ENCODE measurements around the gene NAP1L2.
"Not testable (repeated sequence)": the region's sequence is repeated elsewhere in the genome, so short reads cannot be mapped to it uniquely, and the experiment has no call there.

Gene NAP1L2, protein sequence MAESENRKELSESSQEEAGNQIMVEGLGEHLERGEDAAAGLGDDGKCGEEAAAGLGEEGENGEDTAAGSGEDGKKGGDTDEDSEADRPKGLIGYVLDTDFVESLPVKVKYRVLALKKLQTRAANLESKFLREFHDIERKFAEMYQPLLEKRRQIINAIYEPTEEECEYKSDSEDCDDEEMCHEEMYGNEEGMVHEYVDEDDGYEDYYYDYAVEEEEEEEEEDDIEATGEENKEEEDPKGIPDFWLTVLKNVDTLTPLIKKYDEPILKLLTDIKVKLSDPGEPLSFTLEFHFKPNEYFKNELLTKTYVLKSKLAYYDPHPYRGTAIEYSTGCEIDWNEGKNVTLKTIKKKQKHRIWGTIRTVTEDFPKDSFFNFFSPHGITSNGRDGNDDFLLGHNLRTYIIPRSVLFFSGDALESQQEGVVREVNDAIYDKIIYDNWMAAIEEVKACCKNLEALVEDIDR

DNA sequence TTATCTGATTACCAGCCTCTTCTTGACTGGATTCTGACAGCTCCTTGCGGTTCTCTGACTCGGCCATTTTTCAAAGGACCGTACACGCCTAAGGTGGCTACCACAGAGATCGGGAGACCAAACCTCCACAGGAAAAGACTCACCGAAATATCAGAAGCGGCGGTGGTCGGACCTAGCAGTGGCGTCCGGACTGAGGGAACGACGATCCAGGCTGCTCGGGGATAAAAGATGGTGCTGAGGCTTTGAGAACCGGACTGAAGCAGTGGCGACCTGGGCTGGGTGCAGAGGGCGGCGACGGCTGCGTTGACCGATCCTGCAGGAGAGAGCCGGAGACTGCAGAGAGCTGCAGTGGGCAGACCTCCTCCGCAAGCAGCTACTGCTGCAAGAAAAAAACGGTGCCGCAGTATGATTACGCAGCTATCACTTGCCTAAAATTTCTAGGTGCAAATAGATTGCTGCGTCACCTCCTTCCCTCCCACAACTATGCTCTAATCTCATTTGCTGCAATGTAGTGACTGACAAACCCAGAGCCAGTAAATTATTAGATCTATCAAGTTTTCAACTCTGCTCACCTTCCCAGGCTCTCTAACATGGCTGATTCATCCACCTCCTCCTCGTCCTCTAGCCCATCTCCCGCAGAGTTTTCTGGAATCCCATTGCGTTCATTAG, at the start of gene NAP1L2:
Gene NAP1L2 (minus strand): TSS at position 426 of the 669 bp plus-strand sequence. CDS start 359 bp downstream, at position 67.
- peak; percentile 32 for DNase-seq

DNA sequence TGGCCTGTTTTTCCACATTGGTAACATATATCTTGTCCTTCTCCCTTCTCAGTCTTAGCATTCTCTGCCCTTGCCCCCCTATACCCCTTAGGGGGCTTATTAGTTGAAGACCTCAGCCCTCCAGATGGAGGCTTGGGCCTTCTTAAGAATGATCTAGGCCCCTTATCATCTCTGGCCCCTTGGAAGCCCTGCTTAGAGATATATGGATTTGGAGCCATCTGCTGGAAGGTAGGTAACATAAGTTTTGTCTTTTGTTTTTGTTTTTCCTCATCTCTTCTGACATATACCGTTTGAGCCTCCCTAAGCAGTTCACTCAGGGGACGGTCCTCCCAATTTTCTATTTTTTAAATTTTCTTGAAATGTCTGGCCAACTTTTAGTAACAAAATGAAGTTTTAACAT, 48.3 kb upstream of the NAP1L2 start:
- DNase-seq: no peak

DNA sequence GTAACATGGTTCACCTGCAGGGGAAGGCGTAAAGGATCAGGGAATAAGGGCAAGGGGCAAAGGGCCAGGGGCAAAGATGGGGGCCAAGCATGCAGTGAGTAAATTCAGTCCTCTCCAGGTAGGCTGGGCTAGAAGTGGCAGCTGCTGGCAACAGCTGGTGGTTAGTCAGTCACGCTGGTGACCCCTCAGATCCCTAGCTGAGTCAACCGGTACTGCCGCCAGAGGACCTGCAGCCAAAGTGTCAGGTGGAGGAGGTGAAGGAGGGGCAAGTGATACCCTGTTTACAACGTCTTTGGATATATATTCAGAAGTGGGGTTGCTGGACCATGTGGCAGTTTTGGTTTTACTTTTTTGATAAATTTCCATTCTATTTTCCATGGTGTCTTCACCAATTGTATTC, 24.6 kb upstream of the NAP1L2 start:
- no peak for DNase-seq

DNA sequence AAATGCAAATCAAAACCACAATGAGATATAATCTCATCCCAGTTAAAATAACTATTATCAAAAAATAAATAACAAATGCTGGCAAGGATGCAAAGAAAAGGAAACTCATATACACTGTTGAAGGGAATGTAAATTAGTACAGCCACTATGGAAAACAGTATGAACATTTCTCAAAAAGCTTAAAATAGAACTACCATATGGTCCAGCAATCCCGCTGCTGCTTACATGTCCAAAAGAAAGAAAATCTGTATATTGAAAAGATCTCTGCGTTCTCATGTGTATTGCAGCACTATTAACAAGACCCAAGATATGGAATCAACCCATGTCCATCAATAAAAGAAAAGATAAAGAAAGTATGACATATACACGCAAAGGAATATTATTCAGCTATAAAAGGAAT, 3.0 kb upstream of the NAP1L2 start:
- no peak for DNase-seq

DNA sequence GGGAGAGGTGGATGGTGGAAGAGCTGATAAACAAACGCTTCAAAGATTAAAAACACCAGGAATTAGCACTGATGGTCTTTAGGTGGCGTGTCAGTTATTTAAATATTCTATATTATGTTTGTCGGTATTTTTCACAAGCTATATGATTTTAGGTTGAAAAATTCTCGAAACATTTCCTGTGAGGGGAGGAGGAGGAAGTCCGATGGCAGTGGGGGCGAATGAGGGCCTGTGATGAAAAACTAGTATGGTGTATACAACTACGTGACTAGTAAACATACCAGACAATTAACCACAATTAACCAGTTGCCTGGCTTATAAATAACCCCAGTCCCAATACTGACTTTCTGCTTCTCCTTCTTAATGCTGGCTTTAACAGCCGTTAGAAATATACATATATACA, 595 bp upstream of the NAP1L2 start:
- no peak for DNase-seq

DNA sequence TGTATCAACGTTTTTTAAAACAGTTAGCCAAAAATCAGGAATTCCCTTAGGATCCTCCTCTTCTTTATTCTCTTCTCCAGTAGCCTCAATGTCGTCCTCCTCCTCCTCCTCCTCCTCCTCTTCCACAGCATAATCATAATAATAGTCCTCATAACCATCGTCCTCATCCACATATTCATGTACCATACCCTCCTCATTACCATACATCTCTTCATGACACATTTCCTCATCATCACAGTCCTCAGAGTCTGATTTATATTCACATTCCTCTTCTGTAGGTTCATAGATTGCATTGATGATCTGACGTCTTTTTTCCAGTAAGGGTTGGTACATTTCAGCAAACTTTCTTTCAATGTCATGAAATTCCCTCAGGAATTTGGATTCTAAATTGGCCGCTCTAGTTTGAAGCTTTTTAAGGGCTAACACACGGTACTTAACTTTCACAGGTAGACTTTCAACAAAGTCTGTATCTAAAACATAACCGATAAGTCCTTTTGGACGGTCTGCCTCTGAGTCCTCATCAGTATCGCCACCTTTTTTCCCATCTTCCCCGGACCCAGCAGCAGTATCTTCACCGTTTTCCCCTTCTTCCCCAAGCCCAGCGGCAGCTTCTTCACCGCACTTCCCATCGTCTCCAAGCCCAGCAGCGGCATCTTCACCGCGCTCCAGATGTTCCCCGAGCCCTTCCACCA, 771 bp downstream of the NAP1L2 start:
- no peak for DNase-seq

DNA sequence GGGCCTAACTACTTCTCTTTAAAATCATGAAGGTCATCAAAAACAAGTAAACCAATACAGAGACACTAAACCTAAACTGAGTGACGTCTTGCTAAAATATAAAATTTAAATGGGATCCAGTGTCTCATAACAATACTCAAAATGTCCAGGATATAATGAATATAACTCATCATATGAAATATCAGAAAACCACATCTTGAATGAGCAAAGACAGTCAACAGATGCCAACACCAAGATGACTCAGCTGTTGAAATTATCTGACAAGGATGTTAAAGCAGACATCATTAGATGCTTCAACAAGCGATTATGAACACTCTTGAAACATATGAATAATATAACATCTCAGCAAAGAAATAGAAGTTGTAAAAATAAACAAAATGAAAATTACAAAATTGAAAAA, 8.3 kb downstream of the NAP1L2 start:
- no peak for DNase-seq

DNA sequence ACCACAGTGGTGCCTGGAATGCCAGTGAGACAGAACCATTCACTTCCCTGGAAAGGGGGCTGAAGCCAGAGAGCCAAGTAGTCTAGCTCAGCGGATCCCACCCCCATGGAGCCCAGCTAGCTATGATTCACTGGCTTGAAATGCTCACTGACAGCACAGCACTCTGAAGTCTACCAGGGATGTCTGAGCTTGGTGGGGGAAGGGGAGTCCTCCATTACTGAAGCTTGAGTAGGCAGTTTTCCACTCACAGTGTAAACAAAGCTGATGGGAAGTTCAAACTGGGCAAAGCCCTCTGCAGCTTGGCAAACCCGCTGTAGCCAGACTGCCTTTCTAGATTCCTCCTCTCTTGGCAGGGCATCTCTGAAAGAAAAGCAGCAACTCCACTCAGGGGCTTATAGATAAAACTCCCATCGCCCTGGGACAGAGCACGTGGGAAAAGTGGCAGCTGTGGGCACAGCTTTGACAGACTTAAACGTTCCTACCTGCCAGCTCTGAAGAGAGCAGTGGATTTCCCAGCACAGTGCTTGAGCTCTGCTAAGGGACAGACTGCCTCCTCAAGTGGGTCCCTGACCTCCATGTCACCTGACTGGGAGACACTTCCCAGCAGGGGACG, 32.0 kb downstream of the NAP1L2 start:
- no peak for DNase-seq

DNA sequence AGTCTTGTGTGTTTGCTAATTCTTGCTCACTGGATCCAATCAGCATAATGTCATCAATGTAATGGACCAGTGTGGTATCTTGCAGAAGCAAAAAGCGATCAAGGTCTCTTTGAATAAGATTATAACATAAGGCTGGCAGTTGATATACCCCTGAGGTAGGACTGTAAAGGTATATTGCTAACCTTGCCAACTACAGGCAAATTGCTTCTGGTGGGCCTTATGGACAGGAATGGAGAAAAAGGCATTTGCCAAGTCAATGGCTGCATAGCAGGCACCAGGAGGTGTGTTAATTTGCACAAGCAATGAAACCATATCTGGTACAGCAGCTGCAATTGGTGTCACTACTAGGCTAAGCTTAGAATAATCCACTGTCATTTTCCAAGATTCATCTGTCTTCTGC, 45.7 kb downstream of the NAP1L2 start:
- not testable (repeated sequence) for DNase-seq

Measured in activated CD8-positive, alpha-beta memory T cell treated with anti-CD3 and anti-CD28 coated beads, Interleukin-2, amount 50 U/mL, for 4 hours (primary cell).